ENCODE measurements around the gene MRPL36. TPM values are rescaled to one million over a fixed set of nuclear protein-coding genes. Genes with fewer than 3 reads are reported as not detected.

The MRPL36 gene
- total and polyA plus RNA-seq, 2 experiments from 2014 or later: 47.5 to 149 TPM

- no peaks in the 10 kb centered on the region for H3K9me2 ChIP-seq (ENCODE audit: insufficient read depth)
- H3K27ac ChIP-seq (ENCODE audit: low read depth): no peak overlapping the region
- ATAC-seq (no peak), DNase-seq (ENCODE audit: low spot score) (no peak)
- no peak overlapping the region for H3K4me2 ChIP-seq
- peaks cover 2% of the 10 kb centered on the region for H3K27me3 Mint-ChIP-seq (ENCODE audit: insufficient read depth, low read depth, poor library complexity)
- no peaks in the 10 kb centered on the region for H3K4me1 ChIP-seq (ENCODE audit: insufficient read depth)
- H3K4me1 Mint-ChIP-seq: peaks cover 5% of the 10 kb centered on the region
- peaks cover 43% of the 10 kb centered on the region for H4K20me1 ChIP-seq (replicated peaks; ENCODE audit: insufficient read depth)
- no peaks in the 10 kb centered on the region; the same call in 2 of the 3 replicates for H3K9me3 Mint-ChIP-seq
- H3K4me3 Mint-ChIP-seq: no peak overlapping the region
- H3K4me3 ChIP-seq: no peak overlapping the region
- no peak overlapping the region for H2AFZ ChIP-seq
- H3K27me3 ChIP-seq (ENCODE audit: insufficient read depth): no peaks in the 10 kb centered on the region
- no peak overlapping the region for H3K27ac Mint-ChIP-seq
- H3K79me2 ChIP-seq (replicated peaks; ENCODE audit: insufficient read depth): peaks cover 76% of the 10 kb centered on the region
- no peaks in the 10 kb centered on the region for H3F3A ChIP-seq (replicated peaks; ENCODE audit: low read depth)
- peaks cover 24% of the 10 kb centered on the region for H3K36me3 ChIP-seq (ENCODE audit: insufficient read depth)
- TF ChIP-seq STAT1 (IDR thresholded peaks at IDR 0.05; ENCODE audit: unreplicated experiment) (no peak), NANOG (IDR thresholded peaks at IDR 0.05; ENCODE audit: borderline replicate concordance) (no peak), POLR2AphosphoS5 (IDR thresholded peaks at IDR 0.05; ENCODE audit: low read depth) (no peak)
- H3K36me3 Mint-ChIP-seq (ENCODE audit: low read depth): peaks cover 88% of the 10 kb centered on the region
Measured at GRCh38 chr5:1810581-1811101, 11.0 kb upstream of the MRPL36 start.

DNA sequence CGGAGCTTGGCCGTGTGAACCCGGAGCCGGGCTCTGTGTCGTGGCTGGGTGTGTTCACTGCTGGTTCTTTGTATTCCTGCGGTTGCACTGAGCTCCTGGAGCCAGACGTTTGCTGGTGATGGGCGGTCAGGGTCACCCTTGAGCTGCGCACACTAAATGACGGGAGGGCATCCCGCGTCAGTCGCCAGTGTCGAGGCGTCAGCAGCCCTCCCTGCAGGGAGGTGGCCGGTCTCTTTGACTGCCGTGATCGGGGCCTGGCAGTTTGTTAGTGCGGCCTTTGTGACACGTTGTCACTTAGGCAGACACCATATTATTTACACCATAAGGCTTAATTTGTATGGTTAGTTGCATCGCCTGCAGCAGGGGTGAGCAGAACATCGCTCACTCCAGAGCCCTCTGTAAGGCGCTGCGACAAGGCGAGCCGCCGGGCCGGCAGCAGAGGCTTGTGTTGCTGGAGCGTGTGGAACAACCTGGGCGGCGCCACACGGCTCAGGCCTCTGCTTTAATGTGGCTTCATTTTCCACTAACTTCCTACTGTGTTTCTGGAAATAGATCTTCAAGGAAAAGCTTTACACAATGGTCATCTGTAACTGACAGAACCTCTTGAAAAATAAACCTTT lies 9.9 kb upstream of the MRPL36 start:
- Mint-ChIP-seq H3K27ac (no peak overlapping the region), H3K9me3 (no peaks in the 10 kb centered on the region; the same call in 2 of the 3 replicates), H3K4me1 (peaks cover 5% of the 10 kb centered on the region), H3K4me3 (no peak overlapping the region), H3K27me3 (ENCODE audit: insufficient read depth, low read depth, poor library complexity) (no peaks in the 10 kb centered on the region), H3K36me3 (ENCODE audit: low read depth) (peaks cover 88% of the 10 kb centered on the region)
- H3F3A ChIP-seq (replicated peaks; ENCODE audit: low read depth): no peaks in the 10 kb centered on the region
- no peaks in the 10 kb centered on the region for H3K27me3 ChIP-seq (ENCODE audit: insufficient read depth)
- no peaks in the 10 kb centered on the region for H3K9me2 ChIP-seq (ENCODE audit: insufficient read depth)
- H3K27ac ChIP-seq (ENCODE audit: low read depth): no peak overlapping the region
- TF ChIP-seq, protein P1, sequence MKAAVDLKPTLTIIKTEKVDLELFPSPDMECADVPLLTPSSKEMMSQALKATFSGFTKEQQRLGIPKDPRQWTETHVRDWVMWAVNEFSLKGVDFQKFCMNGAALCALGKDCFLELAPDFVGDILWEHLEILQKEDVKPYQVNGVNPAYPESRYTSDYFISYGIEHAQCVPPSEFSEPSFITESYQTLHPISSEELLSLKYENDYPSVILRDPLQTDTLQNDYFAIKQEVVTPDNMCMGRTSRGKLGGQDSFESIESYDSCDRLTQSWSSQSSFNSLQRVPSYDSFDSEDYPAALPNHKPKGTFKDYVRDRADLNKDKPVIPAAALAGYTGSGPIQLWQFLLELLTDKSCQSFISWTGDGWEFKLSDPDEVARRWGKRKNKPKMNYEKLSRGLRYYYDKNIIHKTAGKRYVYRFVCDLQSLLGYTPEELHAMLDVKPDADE (IDR thresholded peaks at IDR 0.05): no peak
- TF ChIP-seq NANOG (IDR thresholded peaks at IDR 0.05; ENCODE audit: borderline replicate concordance) (no peak), CREB1 (CRISPR knock-in tag; IDR thresholded peaks at IDR 0.05; ENCODE audit: low read depth) (no peak), JUNB (IDR thresholded peaks at IDR 0.05; ENCODE audit: unreplicated experiment) (no peak), ZNF462 (CRISPR knock-in tag; IDR thresholded peaks at IDR 0.05) (no peak), ZNF331 (CRISPR knock-in tag; IDR thresholded peaks at IDR 0.05; ENCODE audit: low read depth) (no peak), EZH2 (IDR thresholded peaks at IDR 0.05; ENCODE audit: low read depth, unreplicated experiment) (no peak), STAT1 (IDR thresholded peaks at IDR 0.05; ENCODE audit: unreplicated experiment) (no peak), ZNF114 (CRISPR knock-in tag; IDR thresholded peaks at IDR 0.05) (no peak), EZH2phosphoT487 (IDR thresholded peaks at IDR 0.05; ENCODE audit: unreplicated experiment) (no peak)
- TF ChIP-seq, protein P2, sequence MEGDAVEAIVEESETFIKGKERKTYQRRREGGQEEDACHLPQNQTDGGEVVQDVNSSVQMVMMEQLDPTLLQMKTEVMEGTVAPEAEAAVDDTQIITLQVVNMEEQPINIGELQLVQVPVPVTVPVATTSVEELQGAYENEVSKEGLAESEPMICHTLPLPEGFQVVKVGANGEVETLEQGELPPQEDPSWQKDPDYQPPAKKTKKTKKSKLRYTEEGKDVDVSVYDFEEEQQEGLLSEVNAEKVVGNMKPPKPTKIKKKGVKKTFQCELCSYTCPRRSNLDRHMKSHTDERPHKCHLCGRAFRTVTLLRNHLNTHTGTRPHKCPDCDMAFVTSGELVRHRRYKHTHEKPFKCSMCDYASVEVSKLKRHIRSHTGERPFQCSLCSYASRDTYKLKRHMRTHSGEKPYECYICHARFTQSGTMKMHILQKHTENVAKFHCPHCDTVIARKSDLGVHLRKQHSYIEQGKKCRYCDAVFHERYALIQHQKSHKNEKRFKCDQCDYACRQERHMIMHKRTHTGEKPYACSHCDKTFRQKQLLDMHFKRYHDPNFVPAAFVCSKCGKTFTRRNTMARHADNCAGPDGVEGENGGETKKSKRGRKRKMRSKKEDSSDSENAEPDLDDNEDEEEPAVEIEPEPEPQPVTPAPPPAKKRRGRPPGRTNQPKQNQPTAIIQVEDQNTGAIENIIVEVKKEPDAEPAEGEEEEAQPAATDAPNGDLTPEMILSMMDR (conservative IDR thresholded peaks at IDR 0.05; ENCODE audit: low read depth in 2 of 2): no peak
- peaks cover 88% of the 10 kb centered on the region for H3K79me2 ChIP-seq (replicated peaks; ENCODE audit: insufficient read depth)
- H3K4me3 ChIP-seq: no peak overlapping the region
- no peaks in the 10 kb centered on the region for H3K4me1 ChIP-seq (ENCODE audit: insufficient read depth)
- H4K20me1 ChIP-seq (replicated peaks; ENCODE audit: insufficient read depth): peaks cover 52% of the 10 kb centered on the region
- DNase-seq (ENCODE audit: low spot score) (no peak), ATAC-seq (no peak)
- peaks cover 26% of the 10 kb centered on the region for H3K36me3 ChIP-seq (ENCODE audit: insufficient read depth)
- no peak overlapping the region for H3K4me2 ChIP-seq
- H2AFZ ChIP-seq: no peak overlapping the region

Data from GM23338 (cell line).